ENCODE results near the gene SRC.

SRC gene

DNA sequence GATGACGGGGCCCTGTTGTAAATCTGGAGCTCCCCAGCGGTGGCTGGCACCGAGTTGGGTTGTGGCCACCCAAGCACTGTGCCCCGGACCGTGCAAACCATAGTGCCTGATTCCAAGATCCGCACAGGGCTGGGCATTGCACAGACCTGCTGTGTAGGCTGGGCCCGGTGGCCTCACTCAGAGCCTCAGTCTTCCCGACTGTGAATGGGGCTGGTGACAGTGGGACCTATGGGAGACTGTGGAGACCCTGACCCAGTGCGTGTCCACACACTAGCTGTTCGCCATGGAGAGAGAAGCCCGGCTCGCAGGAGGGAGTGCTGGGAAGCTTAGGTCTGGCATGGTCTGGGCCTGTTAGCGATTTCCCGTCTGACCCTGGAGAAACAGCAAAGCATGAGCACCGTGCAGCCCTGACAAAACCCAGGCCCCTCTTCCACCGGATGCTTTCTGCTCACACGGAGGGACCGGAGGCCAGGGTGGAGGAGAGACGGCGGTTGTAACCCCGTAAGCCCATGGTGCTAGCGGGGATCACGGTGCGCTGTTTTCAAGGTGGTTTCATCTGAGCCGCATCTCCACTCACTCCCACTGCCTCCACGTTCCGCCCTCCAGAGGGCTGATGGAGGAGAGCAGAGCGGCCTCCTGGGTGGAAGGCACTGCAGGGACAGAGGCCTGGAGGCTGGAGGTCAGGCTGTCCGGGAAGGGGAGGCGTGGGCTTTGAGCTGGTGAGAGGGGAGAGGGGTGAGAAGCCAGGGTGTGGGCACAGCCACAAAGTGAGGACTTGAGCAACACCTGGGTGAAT, 52.2 kb downstream of the SRC start:
- TF ChIP-seq, protein P1, sequence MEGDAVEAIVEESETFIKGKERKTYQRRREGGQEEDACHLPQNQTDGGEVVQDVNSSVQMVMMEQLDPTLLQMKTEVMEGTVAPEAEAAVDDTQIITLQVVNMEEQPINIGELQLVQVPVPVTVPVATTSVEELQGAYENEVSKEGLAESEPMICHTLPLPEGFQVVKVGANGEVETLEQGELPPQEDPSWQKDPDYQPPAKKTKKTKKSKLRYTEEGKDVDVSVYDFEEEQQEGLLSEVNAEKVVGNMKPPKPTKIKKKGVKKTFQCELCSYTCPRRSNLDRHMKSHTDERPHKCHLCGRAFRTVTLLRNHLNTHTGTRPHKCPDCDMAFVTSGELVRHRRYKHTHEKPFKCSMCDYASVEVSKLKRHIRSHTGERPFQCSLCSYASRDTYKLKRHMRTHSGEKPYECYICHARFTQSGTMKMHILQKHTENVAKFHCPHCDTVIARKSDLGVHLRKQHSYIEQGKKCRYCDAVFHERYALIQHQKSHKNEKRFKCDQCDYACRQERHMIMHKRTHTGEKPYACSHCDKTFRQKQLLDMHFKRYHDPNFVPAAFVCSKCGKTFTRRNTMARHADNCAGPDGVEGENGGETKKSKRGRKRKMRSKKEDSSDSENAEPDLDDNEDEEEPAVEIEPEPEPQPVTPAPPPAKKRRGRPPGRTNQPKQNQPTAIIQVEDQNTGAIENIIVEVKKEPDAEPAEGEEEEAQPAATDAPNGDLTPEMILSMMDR (IDR thresholded peaks at IDR 0.05; ENCODE audit: extremely low read depth, missing control alignments) = no peak
- DNase-seq (ENCODE audit: low spot score) = no peak

GRCh38 chr20:37398750-37399621, 53.0 kb downstream of the SRC start:
- TF ChIP-seq, protein P1 (IDR thresholded peaks at IDR 0.05; ENCODE audit: extremely low read depth, missing control alignments) = no peak
- no peak for DNase-seq (ENCODE audit: low spot score)

DNA sequence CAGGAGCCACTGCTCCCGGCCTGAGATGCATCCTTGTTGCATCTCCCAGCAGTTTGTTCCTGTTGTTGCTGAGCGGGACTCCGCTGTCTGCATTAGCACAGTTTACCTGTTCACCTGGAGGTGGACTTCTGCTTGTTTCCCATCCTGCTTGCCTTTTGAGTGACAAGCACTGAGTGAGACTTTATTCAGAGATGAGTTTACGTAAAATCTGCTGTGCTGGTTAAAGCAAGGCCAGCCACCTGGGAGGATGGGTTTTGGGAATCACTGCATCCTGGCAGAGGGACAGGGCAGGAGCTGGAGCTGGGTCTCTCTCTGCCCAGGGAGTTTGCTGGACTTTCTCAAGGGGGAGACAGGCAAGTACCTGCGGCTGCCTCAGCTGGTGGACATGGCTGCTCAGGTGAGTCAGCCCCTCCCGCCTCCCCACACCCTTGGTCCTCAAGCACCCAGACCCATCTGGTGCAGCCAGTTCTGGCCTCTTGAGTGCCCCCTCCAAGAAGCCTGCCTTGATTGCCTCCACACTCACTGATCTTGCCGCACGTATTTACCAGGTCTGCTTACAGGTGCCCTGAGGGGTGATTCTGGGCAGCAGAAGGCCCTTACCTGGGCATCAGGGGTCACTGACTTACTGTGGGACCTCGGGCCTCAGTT, 55.5 kb downstream of the SRC start:
- TF ChIP-seq, protein P1 (IDR thresholded peaks at IDR 0.05; ENCODE audit: extremely low read depth, missing control alignments) = no peak
- no peak for DNase-seq (ENCODE audit: low spot score)

- TF ChIP-seq, protein P1 (IDR thresholded peaks at IDR 0.05; ENCODE audit: extremely low read depth, missing control alignments) = no peak
- no peak for DNase-seq (ENCODE audit: low spot score)
These were observed 56.2 kb downstream of the SRC start for GRCh38 chr20:37401930-37402675.

DNA sequence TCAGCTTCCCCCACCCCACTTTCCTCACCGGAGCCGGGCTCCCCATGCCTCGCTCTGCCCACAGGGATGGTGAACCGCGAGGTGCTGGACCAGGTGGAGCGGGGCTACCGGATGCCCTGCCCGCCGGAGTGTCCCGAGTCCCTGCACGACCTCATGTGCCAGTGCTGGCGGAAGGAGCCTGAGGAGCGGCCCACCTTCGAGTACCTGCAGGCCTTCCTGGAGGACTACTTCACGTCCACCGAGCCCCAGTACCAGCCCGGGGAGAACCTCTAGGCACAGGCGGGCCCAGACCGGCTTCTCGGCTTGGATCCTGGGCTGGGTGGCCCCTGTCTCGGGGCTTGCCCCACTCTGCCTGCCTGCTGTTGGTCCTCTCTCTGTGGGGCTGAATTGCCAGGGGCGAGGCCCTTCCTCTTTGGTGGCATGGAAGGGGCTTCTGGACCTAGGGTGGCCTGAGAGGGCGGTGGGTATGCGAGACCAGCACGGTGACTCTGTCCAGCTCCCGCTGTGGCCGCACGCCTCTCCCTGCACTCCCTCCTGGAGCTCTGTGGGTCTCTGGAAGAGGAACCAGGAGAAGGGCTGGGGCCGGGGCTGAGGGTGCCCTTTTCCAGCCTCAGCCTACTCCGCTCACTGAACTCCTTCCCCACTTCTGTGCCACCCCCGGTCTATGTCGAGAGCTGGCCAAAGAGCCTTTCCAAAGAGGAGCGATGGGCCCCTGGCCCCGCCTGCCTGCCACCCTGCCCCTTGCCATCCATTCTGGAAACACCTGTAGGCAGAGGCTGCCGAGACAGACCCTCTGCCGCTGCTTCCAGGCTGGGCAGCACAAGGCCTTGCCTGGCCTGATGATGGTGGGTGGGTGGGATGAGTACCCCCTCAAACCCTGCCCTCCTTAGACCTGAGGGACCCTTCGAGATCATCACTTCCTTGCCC, 57.4 kb downstream of the SRC start:
- TF ChIP-seq, protein P1 (IDR thresholded peaks at IDR 0.05; ENCODE audit: extremely low read depth, missing control alignments) = no peak
- no peak for DNase-seq (ENCODE audit: low spot score)

GRCh38 chr20:37404461-37404890, 58.5 kb downstream of the SRC start:
- TF ChIP-seq, protein P1 (IDR thresholded peaks at IDR 0.05; ENCODE audit: extremely low read depth, missing control alignments) = no peak
- DNase-seq (ENCODE audit: low spot score) = no peak

All from GM20000 (cell line).